Epithelial cell of esophagus (primary cell): ENCODE data around the gene ERN1.
"Not testable (repeated sequence)": the region's sequence is repeated elsewhere in the genome, so short reads cannot be mapped to it uniquely, and the experiment has no call there.

Source experiments
- DNase-seq: peaks from one replicate; pipeline ENCODE4 v3.0.0; 2010; ENCODE audit warnings: low read depth
- H3K4me3 ChIP-seq: 2 replicates; pipeline ENCODE4 v1.5.1; 2011; ENCODE audit warnings: mild to moderate bottlenecking, low read length, control low read depth
- TF ChIP-seq, protein P1 (sequence below): IDR thresholded peaks from 2 replicates; pipeline ENCODE4 v1.5.1; 2011; ENCODE audit warnings: low read depth, mild to moderate bottlenecking, low read length, control low read depth, inconsistent platforms; ENCODE audit not compliant: insufficient read depth; ENCODE audit errors: missing control alignments

The ERN1 gene

DNA sequence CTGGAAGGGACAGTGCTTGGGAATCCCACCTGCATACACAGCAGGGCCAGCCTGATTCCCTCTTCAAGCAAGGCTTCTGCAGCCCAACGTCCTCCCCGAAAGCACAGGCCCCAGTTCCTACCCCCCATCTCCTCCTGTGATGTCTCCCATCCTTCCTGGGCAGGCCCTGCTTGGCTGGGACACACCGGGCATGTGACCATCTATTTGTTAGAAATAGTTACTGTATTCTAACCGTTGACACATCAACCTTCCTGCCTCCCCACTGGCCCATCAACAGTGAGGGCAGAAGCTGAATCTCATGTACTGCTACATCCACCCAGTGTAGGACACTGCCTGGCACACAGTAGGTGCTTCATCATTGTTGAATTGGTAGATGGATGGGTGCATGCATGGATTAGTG is 121.1 kb downstream of the ERN1 start:
- H3K4me3 ChIP-seq: no peak overlapping the region
- no peak for DNase-seq
- TF ChIP-seq, protein P1, sequence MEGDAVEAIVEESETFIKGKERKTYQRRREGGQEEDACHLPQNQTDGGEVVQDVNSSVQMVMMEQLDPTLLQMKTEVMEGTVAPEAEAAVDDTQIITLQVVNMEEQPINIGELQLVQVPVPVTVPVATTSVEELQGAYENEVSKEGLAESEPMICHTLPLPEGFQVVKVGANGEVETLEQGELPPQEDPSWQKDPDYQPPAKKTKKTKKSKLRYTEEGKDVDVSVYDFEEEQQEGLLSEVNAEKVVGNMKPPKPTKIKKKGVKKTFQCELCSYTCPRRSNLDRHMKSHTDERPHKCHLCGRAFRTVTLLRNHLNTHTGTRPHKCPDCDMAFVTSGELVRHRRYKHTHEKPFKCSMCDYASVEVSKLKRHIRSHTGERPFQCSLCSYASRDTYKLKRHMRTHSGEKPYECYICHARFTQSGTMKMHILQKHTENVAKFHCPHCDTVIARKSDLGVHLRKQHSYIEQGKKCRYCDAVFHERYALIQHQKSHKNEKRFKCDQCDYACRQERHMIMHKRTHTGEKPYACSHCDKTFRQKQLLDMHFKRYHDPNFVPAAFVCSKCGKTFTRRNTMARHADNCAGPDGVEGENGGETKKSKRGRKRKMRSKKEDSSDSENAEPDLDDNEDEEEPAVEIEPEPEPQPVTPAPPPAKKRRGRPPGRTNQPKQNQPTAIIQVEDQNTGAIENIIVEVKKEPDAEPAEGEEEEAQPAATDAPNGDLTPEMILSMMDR: no peak

DNA sequence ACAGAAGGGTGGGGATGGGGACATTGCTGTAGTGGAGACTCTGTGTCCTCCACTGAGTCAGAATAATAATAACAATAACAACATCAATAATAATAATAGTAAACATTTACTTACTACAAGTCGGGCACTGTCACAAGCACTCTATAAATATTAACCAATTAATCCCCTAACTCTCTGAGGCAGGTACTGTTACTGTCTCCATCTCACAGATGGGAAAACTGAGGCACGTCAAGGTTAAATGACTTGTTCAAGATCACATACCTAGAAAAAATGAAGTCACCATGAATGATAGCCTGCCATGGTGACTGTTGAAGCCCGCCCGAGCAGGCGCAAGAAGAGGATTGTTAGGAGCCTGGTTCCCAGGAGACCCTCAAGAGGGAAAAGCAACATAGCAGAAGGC is 121.6 kb downstream of the ERN1 start:
- TF ChIP-seq, protein P1: no peak
- DNase-seq: no peak
- H3K4me3 ChIP-seq: no peak overlapping the region

DNA sequence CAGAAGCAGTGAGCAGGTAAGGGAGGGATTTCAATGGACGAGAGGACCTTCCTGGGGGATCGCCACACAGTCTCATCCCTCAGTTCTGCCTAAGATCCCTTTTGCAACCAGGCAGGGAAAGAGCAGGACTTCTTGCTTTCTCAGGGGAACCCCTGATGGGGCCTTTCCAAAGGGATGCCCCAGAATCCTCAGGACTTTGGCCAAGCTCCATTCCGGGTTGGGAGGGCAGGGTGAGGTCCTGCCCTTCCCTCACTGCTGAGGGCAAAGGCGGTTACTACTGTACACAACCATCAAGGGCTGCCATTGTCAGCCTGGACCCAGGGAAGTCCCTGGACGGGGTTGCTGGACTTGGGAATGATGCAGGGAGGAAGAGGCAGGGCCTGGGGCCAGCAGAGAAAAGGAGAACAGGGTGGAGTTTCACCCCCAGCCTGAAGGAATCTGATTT is 122.1 kb downstream of the ERN1 start:
- no peak for DNase-seq
- H3K4me3 ChIP-seq: no peak overlapping the region
- TF ChIP-seq, protein P1: no peak

DNA sequence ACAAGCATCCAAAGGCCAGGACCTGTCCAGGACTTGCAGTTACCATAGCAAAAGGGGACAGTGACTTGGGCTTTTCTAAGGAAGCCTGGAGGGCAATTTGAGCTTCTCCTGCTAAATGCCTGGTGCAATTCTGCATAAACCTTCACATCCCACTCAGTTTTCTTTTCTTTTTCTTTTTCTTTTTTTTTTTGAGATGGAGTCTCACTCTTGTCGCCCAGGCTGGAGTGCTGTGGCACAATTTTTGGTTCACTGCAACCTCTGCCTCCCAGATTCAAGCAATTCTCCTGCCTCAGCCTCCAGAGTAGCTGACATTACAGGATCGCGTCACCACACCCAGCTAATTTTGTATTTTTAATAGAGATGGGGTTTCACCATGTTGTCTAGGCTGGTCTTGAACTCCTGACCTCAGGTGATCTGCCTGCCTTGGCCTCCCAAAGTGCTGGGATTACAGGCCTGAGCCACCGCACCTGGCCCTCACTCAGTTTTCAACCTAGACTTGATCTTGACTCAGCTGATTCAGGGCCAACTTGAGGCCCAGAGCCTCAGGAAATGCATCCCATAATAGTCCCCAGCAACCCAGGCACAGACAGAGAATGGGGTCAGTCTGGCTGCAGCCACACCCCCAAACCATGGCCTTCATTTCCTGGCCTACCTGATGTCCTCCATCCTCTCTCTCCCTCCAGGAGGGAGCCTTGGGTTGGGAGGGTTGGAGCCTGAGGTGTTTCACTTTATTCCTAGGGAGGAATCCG is 122.7 kb downstream of the ERN1 start:
- not testable (repeated sequence) for DNase-seq, H3K4me3 ChIP-seq

DNA sequence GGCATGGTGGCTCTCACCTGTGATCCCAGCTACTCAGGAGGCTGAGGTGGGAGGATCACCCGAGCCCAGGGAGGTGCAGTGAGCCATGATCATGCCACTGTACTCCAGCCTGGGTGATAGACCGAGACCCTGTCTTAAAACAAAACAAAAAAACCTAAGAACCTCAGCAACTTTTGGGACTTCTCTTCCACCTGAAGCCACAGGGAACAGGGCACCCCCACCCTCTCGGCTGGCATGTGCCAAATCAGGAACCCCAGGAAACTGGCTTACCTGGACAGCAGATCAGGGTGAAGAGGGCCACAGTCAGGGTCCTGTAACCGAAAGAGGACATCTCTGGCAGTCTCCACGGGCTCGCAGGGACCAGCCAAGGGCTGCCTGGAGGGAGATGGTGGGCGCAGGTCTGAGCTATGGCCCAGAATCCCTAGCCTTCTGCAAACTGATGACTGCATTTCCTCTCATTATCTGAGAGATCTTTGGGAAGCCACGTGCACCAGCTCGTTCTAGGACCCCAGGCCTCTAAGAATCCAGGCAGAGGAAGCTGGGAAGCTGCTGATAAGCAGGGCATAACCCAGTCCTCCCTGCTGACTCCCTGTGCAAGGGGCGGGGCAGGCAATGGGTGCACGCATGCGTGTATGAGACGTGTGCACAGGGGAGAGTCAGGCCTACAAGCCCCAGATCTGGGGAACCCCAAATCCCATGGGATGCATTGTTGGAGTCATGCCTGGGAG is 123.4 kb downstream of the ERN1 start:
- no peak overlapping the region for H3K4me3 ChIP-seq
- no peak for DNase-seq
- TF ChIP-seq, protein P1: no peak

DNA sequence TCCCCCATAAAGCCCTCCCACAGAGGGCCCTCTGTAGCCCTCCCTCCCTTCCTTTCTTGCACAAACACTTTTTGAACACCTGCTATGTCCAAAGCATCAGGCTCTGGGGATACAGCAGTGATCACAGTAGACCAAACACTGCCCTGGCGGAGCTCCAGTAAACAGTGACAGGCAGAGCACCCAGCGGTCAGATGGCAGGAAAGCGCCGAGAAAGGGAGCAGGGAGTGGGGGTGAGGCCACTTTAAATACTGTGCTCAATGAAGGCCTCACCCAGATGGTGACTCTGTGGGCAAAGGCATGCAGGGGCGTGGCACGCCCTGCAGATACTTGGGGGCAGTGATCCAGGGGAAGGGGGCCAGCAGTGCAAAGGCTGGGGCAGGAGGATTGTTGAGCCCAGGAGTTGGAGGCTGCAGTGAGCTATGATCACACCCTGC is 124.2 kb downstream of the ERN1 start:
- TF ChIP-seq, protein P1: no peak
- no peak overlapping the region for H3K4me3 ChIP-seq
- DNase-seq: no peak

DNA sequence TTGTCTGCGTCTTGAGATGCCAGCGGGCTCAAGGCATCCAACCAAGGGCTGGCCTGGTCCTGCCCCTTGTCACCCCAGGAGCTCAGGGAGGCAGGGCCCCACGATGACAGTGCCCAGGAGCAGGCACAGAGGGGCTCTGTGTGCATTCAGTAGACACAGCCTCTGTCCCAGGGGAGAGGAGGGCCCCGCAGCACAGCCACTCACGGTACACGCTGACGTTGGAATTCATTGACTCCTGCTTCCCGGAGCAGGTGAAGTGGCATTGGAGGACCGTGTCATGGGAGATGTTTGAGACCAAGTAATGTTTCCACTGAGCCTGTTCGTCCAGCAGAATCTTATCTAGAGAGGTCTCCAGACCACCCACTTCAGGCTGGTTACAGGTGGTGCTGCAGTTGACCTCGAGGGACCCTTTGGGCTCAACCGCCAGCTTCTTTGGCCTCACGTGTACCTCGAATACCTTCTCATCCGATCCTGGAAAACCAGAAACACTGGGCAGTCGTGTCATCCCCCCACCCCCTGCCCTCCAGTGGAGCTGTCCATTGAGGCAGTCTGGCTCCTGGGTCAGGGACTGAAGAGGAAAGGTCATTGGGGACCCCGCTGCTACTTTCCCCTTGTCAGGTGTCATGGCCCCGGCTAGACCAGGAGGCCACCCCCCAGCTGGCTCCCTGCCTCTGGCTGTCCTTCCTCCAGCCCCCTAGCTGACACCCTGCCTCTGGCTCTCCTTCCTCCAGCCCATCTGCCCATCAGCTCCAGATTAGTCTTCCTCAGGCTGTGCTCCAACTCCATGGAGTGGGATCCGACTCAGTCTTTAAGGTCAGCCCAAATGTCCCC is 124.8 kb downstream of the ERN1 start:
- no peak for DNase-seq
- no peak overlapping the region for H3K4me3 ChIP-seq
- TF ChIP-seq, protein P1: no peak
